Trophoblast cell (in vitro differentiated cells and primary cell): ENCODE data around the gene RBM14.
"Not testable (repeated sequence)": the region's sequence is repeated elsewhere in the genome, so short reads cannot be mapped to it uniquely, and the experiment has no call there.

Source experiments
- DNase-seq, 2 donors: peaks; one replicate each; pipeline ENCODE4 v3.0.0-alpha.2; 2016
- H2AFZ ChIP-seq: 2 replicates; pipeline ENCODE4 v1.6.1; 2013; ENCODE audit warnings: low read length, moderate library complexity, mild to moderate bottlenecking; ENCODE audit not compliant: insufficient read depth, poor library complexity
- H2AK5ac ChIP-seq: 2 replicates; pipeline ENCODE4 v1.6.1; 2013; ENCODE audit warnings: mild to moderate bottlenecking, low read length
- H2BK120ac ChIP-seq: 2 replicates; pipeline ENCODE4 v1.6.1; 2013; ENCODE audit warnings: low read length, mild to moderate bottlenecking, moderate library complexity; ENCODE audit not compliant: insufficient read depth, poor library complexity
- H2BK12ac ChIP-seq: 2 replicates; pipeline ENCODE4 v1.6.1; 2013; ENCODE audit warnings: mild to moderate bottlenecking, low read length, moderate library complexity
- H2BK5ac ChIP-seq: 2 replicates; pipeline ENCODE4 v1.6.1; 2013; ENCODE audit warnings: low read length, low read depth, moderate library complexity, mild to moderate bottlenecking; ENCODE audit not compliant: poor library complexity
- H3K14ac ChIP-seq: 2 replicates; pipeline ENCODE4 v1.6.1; 2013; ENCODE audit warnings: mild to moderate bottlenecking, low read length
- H3K18ac ChIP-seq: 2 replicates; pipeline ENCODE4 v1.6.1; 2013; ENCODE audit warnings: mild to moderate bottlenecking, low read length
- H3K23ac ChIP-seq: 2 replicates; pipeline ENCODE4 v1.6.1; 2013; ENCODE audit warnings: low read length
- H3K27ac ChIP-seq: 2 replicates; pipeline ENCODE4 v1.5.1; 2013; ENCODE audit warnings: low read depth, mild to moderate bottlenecking, inconsistent platforms, low read length, moderate library complexity
- H3K27me3 ChIP-seq: 2 replicates; pipeline ENCODE4 v1.6.1; 2013; ENCODE audit warnings: inconsistent platforms, mild to moderate bottlenecking, low read length, moderate library complexity; ENCODE audit not compliant: insufficient read depth
- H3K36me3 ChIP-seq, 2 experiments: 1 replicate in 1 of 2; 2 replicates in 1 of 2; pipeline ENCODE4 v1.6.1; 2013; ENCODE audit warnings: low read length in 2 of 2, mild to moderate bottlenecking in 2 of 2, moderate library complexity in 1 of 2; ENCODE audit not compliant: insufficient read depth in 2 of 2, control insufficient read depth in 1 of 2
- H3K4ac ChIP-seq: 2 replicates; pipeline ENCODE4 v1.6.1; 2013; ENCODE audit warnings: low read depth, mild to moderate bottlenecking, low read length, moderate library complexity
- H3K4me1 ChIP-seq, 2 experiments: 1 replicate in 1 of 2; 2 replicates in 1 of 2; pipeline ENCODE4 v1.6.1; 2013; ENCODE audit warnings: low read length in 2 of 2, mild to moderate bottlenecking in 2 of 2, moderate library complexity in 1 of 2; ENCODE audit not compliant: insufficient read depth in 2 of 2, control insufficient read depth in 1 of 2
- H3K4me2 ChIP-seq: 2 replicates; pipeline ENCODE4 v1.6.1; 2013; ENCODE audit warnings: inconsistent platforms, mild to moderate bottlenecking, low read length, moderate library complexity
- H3K4me3 ChIP-seq: 2 replicates; pipeline ENCODE4 v1.5.1; 2013; ENCODE audit warnings: mild to moderate bottlenecking, low read depth, low read length, inconsistent platforms
- H3K79me1 ChIP-seq: one replicate; pipeline ENCODE4 v1.6.1; 2013; ENCODE audit warnings: low read length
- H3K79me2 ChIP-seq: 2 replicates; pipeline ENCODE4 v1.6.1; 2013; ENCODE audit warnings: low read length, mild to moderate bottlenecking; ENCODE audit not compliant: control insufficient read depth, insufficient read depth, poor library complexity
- H3K9ac ChIP-seq: 2 replicates; pipeline ENCODE4 v1.6.1; 2013; ENCODE audit warnings: mild to moderate bottlenecking, low read length
- H3K9me3 ChIP-seq: 2 replicates; pipeline ENCODE4 v1.6.1; 2013; ENCODE audit warnings: low read depth, mild to moderate bottlenecking, control low read depth, inconsistent platforms, low read length; ENCODE audit not compliant: insufficient read depth
- H4K12ac ChIP-seq: 2 replicates; pipeline ENCODE4 v1.6.1; 2013; ENCODE audit warnings: low read depth, mild to moderate bottlenecking, low read length, moderate library complexity
- H4K8ac ChIP-seq: 2 replicates; pipeline ENCODE4 v1.6.1; 2013; ENCODE audit warnings: low read depth, mild to moderate bottlenecking, low read length, moderate library complexity
- H4K91ac ChIP-seq: one replicate; pipeline ENCODE4 v1.6.1; 2013; ENCODE audit warnings: low read depth, mild to moderate bottlenecking, low read length, moderate library complexity
- WGBS: extraction: QIAGEN DNeasy Blood & Tissue Kit; methylation state at CpG from one replicate; pipeline ENCODE4 v1.1.7; 2013; ENCODE audit warnings: missing lambda C conversion rate; ENCODE audit not compliant: insufficient read length, insufficient coverage; ENCODE audit errors: extremely low coverage; 5-methylcytosine and 5-hydroxymethylcytosine counted together

Gene RBM14

DNA sequence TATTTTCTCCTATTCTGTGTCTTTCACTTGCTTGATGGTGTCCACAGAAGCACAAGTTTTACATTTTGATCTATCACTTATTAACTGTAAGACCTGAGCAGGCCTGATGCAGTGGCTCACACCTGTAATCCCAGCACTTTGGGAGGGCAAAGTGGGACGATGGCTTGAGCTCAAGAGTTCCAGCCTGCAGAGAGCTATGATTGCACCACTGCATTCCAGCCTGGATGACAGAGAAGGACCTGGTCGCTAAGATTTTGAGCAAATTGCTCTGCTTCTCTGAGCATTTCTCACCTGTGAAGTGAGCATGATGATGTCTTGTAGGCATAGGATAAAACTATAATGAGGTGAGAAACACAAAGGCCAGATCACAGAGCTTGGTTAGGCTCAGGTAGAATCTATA is 30.3 kb upstream of the RBM14 start:
- H3K9me3 ChIP-seq, result peaks cover 4% of the 10 kb centered on the region
- H2BK12ac ChIP-seq, result no peak overlapping the region
- H2BK120ac ChIP-seq, result no peak overlapping the region
- no peak overlapping the region for H3K9ac ChIP-seq
- H4K8ac ChIP-seq, result no peak overlapping the region
- H3K27ac ChIP-seq, result no peak overlapping the region
- no peak overlapping the region for H3K23ac ChIP-seq
- peak in 1 of 2 donors; percentile 46 for DNase-seq
- H2BK5ac ChIP-seq, result no peak overlapping the region
- no peak overlapping the region for H4K91ac ChIP-seq
- no peak overlapping the region for H3K4ac ChIP-seq
- no CpG with 5 or more reads among the region's 2 CpGs for WGBS
- H2AK5ac ChIP-seq, result no peak overlapping the region
- no peak overlapping the region for H2AFZ ChIP-seq
- H3K36me3 ChIP-seq, result no peaks in the 10 kb centered on the region
- no peak overlapping the region for H3K4me3 ChIP-seq
- H3K14ac ChIP-seq, result no peak overlapping the region
- H4K12ac ChIP-seq, result no peak overlapping the region
- H3K4me1 ChIP-seq, result no peaks in the 10 kb centered on the region
- H3K18ac ChIP-seq, result no peak overlapping the region
- H3K79me1 ChIP-seq, result no peaks in the 10 kb centered on the region
- H3K4me2 ChIP-seq, result no peak overlapping the region
- H3K27me3 ChIP-seq, result no peaks in the 10 kb centered on the region
- H3K79me2 ChIP-seq, result no peaks in the 10 kb centered on the region

DNA sequence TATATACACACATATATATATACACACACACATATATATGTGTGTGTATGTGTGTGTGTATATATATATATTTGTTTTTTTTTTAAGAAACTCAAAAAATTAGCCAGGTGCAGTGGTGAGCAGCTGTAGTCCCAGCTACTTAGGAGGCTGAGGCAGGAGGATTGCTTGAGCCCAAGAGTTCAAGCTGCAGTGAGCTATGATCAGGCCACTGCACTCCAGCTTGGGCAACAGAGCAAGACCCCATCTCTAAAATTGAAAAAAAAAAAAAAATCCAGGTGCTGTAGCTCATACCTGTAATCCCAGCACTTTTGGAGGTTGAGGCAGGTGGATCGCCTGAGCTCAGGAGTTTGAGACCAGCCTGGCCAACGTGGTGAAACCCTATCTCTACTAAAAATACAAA is 27.1 kb upstream of the RBM14 start:
- not testable (repeated sequence) for H4K91ac ChIP-seq, DNase-seq, H3K23ac ChIP-seq, H4K8ac ChIP-seq, H3K27ac ChIP-seq, H3K14ac ChIP-seq, H3K4ac ChIP-seq, H3K4me3 ChIP-seq, H3K9ac ChIP-seq, H3K79me2 ChIP-seq, H3K9me3 ChIP-seq, H2BK5ac ChIP-seq, H3K79me1 ChIP-seq, H4K12ac ChIP-seq, H3K36me3 ChIP-seq, H3K18ac ChIP-seq, H3K4me2 ChIP-seq, H2AFZ ChIP-seq, H3K27me3 ChIP-seq, H2BK12ac ChIP-seq, H2AK5ac ChIP-seq, H2BK120ac ChIP-seq
- WGBS, result no CpG with 5 or more reads among the region's 2 CpGs
- peaks cover 10 to 12% of the 10 kb centered on the region in 2 experiments for H3K4me1 ChIP-seq

DNA sequence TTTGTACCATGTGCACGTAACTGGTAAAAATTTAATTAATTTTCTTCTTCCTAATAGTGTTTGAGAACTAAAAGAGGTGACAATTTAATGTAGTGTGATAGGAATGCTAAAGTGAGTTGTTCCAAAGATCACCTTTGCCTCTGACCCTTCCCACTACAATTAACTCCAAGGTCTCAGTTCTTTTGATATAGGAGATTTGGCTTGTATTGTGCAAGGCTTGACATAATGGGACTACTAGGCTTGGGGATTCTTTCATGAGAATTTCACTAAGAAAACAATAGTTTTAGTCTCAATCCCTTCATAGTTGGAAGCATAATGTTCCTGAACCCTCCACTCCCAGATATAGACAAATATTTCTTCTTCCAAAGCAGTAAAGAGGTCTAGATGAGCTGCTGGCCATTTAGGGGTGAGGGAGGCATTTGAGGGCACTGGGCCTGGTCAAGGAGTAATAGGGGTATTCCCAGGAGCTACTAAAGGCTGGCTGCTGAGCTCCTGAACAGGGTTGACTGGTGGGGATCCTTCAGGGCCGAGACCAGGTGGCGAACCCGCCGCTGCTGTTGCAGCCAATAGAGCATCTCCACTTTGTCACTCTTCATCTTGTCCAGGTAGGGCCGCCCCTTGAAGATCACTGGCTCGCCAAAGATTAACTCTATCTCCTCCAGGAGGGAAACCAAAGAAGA is 26.3 kb upstream of the RBM14 start:
- no peaks in the 10 kb centered on the region for H3K27me3 ChIP-seq
- no peak overlapping the region for H2BK5ac ChIP-seq
- no peak overlapping the region for H4K8ac ChIP-seq
- no peak overlapping the region for H3K4ac ChIP-seq
- no peak overlapping the region for H2BK120ac ChIP-seq
- H3K79me2 ChIP-seq, result peaks cover 5% of the 10 kb centered on the region
- H3K14ac ChIP-seq, result no peak overlapping the region
- no peak overlapping the region for H2AFZ ChIP-seq
- H2BK12ac ChIP-seq, result no peak overlapping the region
- H3K9me3 ChIP-seq, result peaks cover 7% of the 10 kb centered on the region
- H2AK5ac ChIP-seq, result no peak overlapping the region
- H3K79me1 ChIP-seq, result peaks cover 5% of the 10 kb centered on the region
- no peak overlapping the region for H3K4me2 ChIP-seq
- H3K4me3 ChIP-seq, result no peak overlapping the region
- no peak overlapping the region for H3K27ac ChIP-seq
- no peak for DNase-seq
- H4K91ac ChIP-seq, result no peak overlapping the region
- H3K9ac ChIP-seq, result no peak overlapping the region
- H3K18ac ChIP-seq, result no peak overlapping the region
- WGBS, result no CpG with 5 or more reads among the region's 7 CpGs
- no peak overlapping the region for H4K12ac ChIP-seq
- H3K23ac ChIP-seq, result no peak overlapping the region
- H3K4me1 ChIP-seq, result peaks cover 10 to 12% of the 10 kb centered on the region in 2 experiments
- no peaks in the 10 kb centered on the region for H3K36me3 ChIP-seq

DNA sequence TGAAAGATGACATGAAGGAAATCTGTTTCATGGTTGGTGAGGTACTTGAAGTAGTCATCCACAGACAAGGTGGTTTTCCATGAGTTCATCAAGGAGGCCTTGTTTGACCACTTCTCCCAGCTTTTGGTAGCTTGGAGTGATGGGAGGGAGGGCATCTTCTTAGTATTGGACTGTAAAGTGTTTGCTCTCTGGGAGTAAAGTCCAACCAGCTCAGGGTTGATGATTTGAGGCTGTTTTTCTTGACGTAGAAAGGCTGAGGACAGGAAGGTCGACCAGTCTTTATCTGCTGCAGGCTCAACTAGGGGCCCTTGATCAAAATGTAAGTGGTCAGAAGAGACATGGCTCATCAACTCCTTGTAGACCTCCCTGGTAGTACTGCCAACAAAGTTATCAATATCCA is 25.3 kb upstream of the RBM14 start:
- Histone ChIP-seq H3K4me3 (no peak overlapping the region), H3K4me2 (no peak overlapping the region), H3K4ac (no peak overlapping the region), H4K91ac (no peak overlapping the region), H3K9ac (no peak overlapping the region), H2AFZ (no peak overlapping the region), H3K79me1 (peaks cover 5% of the 10 kb centered on the region), H3K14ac (no peak overlapping the region), H3K4me1 (peaks cover 10 to 12% of the 10 kb centered on the region in 2 experiments), H3K9me3 (peaks cover 7% of the 10 kb centered on the region), H3K23ac (no peak overlapping the region), H4K12ac (no peak overlapping the region), H2BK120ac (no peak overlapping the region), H2BK5ac (no peak overlapping the region), H3K27me3 (no peaks in the 10 kb centered on the region), H2AK5ac (no peak overlapping the region), H2BK12ac (no peak overlapping the region), H3K27ac (no peak overlapping the region), H4K8ac (no peak overlapping the region), H3K36me3 (no peaks in the 10 kb centered on the region), H3K18ac (no peak overlapping the region), H3K79me2 (peaks cover 5% of the 10 kb centered on the region)
- no peak for DNase-seq
- WGBS, result no CpG with 5 or more reads among the region's 2 CpGs
